ENCODE measurements around the gene FBF1. TPM values are rescaled to one million over a fixed set of nuclear protein-coding genes. Genes with fewer than 3 reads are reported as not detected.

Gene FBF1
- polyA plus RNA-seq, 1 donor from 2014 or later, result 13.5 TPM

DNA sequence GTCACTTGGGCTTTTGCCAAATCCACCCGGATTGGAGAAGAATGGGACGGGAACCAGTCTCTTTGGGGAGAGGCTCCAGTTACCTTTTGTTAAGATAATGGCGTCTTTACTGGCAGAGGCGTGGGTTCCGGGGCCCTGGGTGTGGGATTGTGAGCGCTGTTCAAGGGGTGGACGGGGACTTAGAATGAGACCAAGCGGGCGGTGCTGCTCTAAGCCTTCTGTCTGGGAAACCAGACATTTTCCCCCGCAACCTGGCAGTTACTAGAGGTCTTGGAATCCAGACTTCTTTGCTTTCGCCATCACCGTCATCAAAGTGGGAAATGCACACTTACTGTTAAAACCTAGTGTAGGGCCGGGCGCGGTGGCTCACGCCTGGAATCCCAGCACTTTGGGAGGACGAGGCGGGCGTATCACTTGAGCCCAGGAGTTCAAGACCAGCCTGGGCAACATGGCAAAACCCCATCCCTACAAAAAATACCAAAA is 38.9 kb upstream of the FBF1 start:
- peaks cover 3% of the 10 kb centered on the region for H3F3A ChIP-seq (ENCODE audit: insufficient read depth, low read length, poor library complexity, severe bottlenecking)
- no peaks in the 10 kb centered on the region for H3K36me3 ChIP-seq (ENCODE audit: insufficient read depth, low read length)
- H3K27me3 ChIP-seq (ENCODE audit: insufficient read depth, low read depth, low read length), result no peaks in the 10 kb centered on the region
- H4K20me1 ChIP-seq (ENCODE audit: insufficient read depth), result no peaks in the 10 kb centered on the region
- peak overlapping the region; percentile 99 for H3K27ac ChIP-seq (ENCODE audit: low read length)
- H3K9me3 ChIP-seq (ENCODE audit: low read length), result no peaks in the 10 kb centered on the region
- peak overlapping the region; percentile 71 for H3K4me2 ChIP-seq (ENCODE audit: low read length)
- peak overlapping the region; percentile 94 for H3K4me3 ChIP-seq (ENCODE audit: low read length)
- H3K9me2 ChIP-seq (ENCODE audit: insufficient read depth, low read length), result no peaks in the 10 kb centered on the region
- peak overlapping the region; percentile 93 for H3K9ac ChIP-seq (ENCODE audit: low read length)
- peaks cover 34% of the 10 kb centered on the region for H3K79me2 ChIP-seq (replicated peaks; ENCODE audit: insufficient read depth, low read length)
- peak overlapping the region; percentile 90 for H2AFZ ChIP-seq (ENCODE audit: low read depth, low read length)
- TF ChIP-seq POLR2AphosphoS5 (IDR thresholded peaks at IDR 0.05) (no peak), MXI1 (conservative IDR thresholded peaks at IDR 0.05; ENCODE audit: poor library complexity, severe bottlenecking) (peak; percentile 37)

GRCh38 chr17:75978938-75979704 is 38.3 kb upstream of the FBF1 start, which contains the start of the genes ACOX1 and TEN1:
Gene ACOX1 (minus strand): TSS chr17:75979166. CDS start chr17:75979073, 93 bp downstream.
Gene TEN1 (plus strand): TSS chr17:75979240. CDS start chr17:75986193, 6,953 bp downstream.
- H3K27ac ChIP-seq (ENCODE audit: low read length), result peak within 1 kb of the TSS; percentile 99
- H3K79me2 ChIP-seq (replicated peaks; ENCODE audit: insufficient read depth, low read length), result peaks cover 36% of the 10 kb centered on the region
- no peaks in the 10 kb centered on the region for H3K9me3 ChIP-seq (ENCODE audit: low read length)
- H3F3A ChIP-seq (ENCODE audit: insufficient read depth, low read length, poor library complexity, severe bottlenecking), result peaks cover 3% of the 10 kb centered on the region
- peak within 1 kb of the TSS; percentile 90 for H2AFZ ChIP-seq (ENCODE audit: low read depth, low read length)
- TF ChIP-seq POLR2AphosphoS5 (IDR thresholded peaks at IDR 0.05) (peak; percentile 96), SMC3 (conservative IDR thresholded peaks at IDR 0.05; ENCODE audit: poor library complexity) (no peak), REST (IDR thresholded peaks at IDR 0.05; ENCODE audit: borderline replicate concordance) (peak; percentile 85), EZH2 (IDR thresholded peaks at IDR 0.05; ENCODE audit: borderline replicate concordance, insufficient read depth, low read length, poor library complexity, severe bottlenecking) (no peak), MXI1 (conservative IDR thresholded peaks at IDR 0.05; ENCODE audit: poor library complexity, severe bottlenecking) (peak; percentile 60), RAD21 (conservative IDR thresholded peaks at IDR 0.05) (no peak), TAF1 (IDR thresholded peaks at IDR 0.05; ENCODE audit: low read depth) (peak; percentile 79), EP300 (conservative IDR thresholded peaks at IDR 0.05; ENCODE audit: poor library complexity, severe bottlenecking) (peak; percentile 57)
- TF ChIP-seq, protein P1, sequence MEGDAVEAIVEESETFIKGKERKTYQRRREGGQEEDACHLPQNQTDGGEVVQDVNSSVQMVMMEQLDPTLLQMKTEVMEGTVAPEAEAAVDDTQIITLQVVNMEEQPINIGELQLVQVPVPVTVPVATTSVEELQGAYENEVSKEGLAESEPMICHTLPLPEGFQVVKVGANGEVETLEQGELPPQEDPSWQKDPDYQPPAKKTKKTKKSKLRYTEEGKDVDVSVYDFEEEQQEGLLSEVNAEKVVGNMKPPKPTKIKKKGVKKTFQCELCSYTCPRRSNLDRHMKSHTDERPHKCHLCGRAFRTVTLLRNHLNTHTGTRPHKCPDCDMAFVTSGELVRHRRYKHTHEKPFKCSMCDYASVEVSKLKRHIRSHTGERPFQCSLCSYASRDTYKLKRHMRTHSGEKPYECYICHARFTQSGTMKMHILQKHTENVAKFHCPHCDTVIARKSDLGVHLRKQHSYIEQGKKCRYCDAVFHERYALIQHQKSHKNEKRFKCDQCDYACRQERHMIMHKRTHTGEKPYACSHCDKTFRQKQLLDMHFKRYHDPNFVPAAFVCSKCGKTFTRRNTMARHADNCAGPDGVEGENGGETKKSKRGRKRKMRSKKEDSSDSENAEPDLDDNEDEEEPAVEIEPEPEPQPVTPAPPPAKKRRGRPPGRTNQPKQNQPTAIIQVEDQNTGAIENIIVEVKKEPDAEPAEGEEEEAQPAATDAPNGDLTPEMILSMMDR (IDR thresholded peaks at IDR 0.05; ENCODE audit: poor library complexity, severe bottlenecking), result peak; percentile 57
- peak within 1 kb of the TSS; percentile 93 for H3K9ac ChIP-seq (ENCODE audit: low read length)
- H3K27me3 ChIP-seq (ENCODE audit: insufficient read depth, low read depth, low read length), result no peaks in the 10 kb centered on the region
- peak within 1 kb of the TSS; percentile 71 for H3K4me2 ChIP-seq (ENCODE audit: low read length)
- peak within 1 kb of the TSS; percentile 94 for H3K4me3 ChIP-seq (ENCODE audit: low read length)
- H3K36me3 ChIP-seq (ENCODE audit: insufficient read depth, low read length), result no peaks in the 10 kb centered on the region
- H3K9me2 ChIP-seq (ENCODE audit: insufficient read depth, low read length), result no peaks in the 10 kb centered on the region
- H4K20me1 ChIP-seq (ENCODE audit: insufficient read depth), result no peaks in the 10 kb centered on the region
